GM18498 (cell line): ENCODE data around the gene ALPG.
"Not testable (repeated sequence)": the region's sequence is repeated elsewhere in the genome, so short reads cannot be mapped to it uniquely, and the experiment has no call there.

Experiments used
- ATAC-seq: cut with Tn5 transposase; IDR thresholded peaks from one replicate; pipeline ENCODE4 v1.9.1; 2021; ENCODE audit warnings: mild to moderate bottlenecking, moderate library complexity; ENCODE audit not compliant: unreplicated experiment

ALPG gene

DNA sequence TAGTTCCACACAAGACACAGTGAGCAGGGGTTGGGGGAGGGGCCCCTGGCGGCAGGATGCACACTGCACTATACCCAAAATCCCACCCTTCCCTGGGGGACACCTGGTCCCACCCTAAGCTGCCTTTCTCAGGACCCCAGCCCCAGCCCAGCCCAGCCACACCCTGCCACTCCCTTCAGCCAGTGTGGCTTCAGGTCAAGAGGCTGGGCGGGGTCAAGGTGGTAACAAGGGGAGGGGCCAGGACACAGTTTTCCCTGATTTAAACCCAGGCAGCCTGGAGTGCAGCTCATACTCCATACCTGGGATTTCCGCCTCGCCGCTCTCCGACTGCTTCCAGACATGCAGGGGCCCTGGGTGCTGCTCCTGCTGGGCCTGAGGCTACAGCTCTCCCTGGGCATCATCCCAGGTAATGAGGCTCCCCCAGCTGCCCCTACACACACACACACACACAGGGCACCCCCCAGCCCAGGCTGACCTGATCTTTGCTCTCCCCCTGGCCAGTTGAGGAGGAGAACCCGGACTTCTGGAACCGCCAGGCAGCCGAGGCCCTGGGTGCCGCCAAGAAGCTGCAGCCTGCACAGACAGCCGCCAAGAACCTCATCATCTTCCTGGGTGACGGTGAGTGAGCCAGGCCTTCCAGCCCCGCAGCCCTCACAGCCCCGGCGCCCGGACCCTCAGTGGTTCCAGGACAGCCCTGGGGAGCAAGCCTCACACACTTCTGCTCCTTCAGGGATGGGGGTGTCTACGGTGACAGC lies at the start of gene ALPG:
Gene ALPG (plus strand): TSS at position 289 of the 755 bp plus-strand sequence. CDS start 51 bp downstream, at position 340.
- no peak for ATAC-seq

DNA sequence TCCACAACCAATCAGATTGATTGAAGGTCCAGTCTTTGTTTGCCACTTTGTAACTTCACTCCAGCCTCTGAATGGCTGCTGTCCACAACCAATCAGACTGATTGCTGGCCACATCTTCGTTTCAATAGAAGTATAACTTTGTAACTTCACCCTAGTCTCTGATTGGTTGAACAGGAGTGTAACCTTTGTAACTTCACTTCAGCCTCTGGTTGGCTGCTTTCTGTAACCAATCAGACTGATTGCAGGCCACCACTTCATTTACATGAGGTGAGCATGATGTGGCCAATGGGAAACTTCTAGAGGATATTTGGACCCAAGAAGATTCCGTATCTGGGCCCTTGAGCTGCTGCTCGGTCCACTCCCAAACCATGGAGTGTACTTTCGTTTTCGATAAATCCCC lies 45.0 kb upstream of the ALPG start:
- no peak for ATAC-seq

DNA sequence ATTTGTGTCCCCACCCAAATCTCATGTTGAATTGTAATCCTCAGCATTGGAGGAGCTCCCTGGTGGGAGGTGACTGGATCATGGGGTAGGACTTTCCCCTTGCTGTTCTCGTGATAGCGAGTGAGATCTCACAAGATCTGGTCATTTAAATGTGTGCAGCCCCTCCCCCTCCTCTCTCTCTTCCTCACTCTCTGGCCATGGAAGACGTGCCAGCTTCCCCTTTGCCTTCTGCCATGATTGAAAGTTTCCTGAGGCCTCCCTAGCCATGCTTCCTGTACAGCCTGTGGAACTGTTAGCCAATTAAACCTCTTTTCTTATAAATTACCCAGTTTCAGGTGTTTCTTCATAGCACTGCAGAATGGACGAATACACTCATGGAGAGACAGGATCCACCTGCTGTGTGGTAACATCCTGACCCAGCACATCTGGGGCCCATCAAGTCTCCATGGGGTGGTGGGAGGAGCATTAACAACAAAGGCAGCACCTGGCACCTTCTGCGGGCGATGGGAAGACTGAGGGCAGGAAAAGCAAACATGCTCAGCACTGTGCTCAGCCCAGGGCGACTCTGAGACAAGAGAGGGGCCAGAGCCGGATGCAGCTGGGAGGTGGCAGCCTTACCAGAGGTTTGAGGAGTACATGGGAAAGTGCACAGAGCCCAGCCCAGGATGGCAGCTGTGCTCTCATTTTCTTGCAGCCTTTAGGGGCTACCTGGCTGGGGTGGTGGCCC lies 44.3 kb upstream of the ALPG start:
- no peak for ATAC-seq

DNA sequence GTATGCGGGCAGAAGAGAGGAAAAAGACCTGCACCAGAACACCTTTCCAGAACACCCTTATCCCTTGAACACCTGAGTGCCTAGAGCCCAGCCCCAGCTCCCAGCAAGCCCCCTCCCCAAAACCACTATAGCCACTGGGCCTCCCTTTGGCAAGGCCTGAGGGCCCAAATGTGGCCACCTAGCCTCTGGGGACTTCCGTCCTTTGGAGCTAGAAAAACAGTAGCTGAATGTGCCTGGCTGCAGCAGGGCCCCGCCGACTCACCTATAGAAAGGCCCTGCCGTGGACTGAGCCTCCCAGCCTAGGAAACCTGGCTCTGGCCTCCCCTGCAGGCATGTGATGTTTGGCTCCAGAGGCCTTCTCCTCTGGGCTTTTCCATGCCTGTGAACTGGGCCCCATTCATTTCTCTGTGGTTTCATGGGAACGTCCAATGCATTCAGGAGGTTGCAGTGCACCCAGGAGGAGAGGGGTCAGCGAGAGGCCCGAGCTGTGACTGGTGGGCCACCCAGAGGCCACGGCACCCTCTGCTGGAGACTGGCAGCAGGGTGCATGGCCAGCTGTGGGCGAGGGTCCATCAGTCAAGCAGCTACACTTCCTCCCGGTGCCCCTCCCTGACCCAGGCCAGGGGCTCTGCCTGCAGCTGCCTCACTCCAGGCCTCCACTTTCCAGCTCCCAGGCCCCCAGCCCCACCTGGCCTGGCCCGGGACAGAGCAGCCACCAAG lies 43.4 kb upstream of the ALPG start:
- ATAC-seq, result not testable (repeated sequence)

DNA sequence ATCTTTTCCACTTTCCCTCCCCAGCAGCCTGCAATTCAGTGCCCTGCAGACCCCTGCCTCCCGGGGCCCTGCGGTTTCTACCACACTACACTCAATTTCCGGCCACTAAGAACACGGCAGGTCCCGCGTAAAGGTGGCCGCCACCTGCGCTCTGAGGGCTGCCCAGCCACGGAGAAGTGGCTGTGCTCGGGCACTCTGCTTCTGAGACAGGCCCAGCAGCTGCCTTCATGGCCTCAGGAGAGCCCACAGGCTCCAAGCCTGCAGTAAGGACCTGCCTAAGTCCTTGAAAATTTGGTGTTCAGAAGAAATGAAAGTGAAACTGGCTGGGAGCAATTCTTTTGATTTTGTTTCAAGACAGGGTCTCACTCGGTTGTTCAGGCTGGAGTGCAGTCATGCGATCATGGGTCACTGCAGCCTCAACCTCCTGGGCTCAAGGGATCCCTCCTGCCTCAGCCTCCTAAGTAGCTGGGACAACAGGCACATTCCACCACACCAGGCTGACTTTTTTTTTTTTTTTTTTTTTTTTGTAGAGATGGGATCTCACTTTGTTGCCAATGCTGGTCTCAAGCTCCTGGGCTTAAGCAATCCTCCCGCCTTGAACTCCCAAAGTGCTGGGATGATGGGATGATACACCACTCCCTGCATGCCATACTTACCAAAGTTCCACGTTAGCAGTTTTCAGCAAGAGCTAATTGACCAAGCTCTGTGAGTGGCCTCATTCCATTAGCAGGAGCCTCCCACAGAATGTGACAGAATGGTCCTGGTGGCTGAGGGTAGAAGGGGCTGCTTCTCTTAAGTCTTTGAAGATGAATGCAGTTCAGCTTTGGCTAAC lies 42.6 kb upstream of the ALPG start:
- ATAC-seq, result no peak

DNA sequence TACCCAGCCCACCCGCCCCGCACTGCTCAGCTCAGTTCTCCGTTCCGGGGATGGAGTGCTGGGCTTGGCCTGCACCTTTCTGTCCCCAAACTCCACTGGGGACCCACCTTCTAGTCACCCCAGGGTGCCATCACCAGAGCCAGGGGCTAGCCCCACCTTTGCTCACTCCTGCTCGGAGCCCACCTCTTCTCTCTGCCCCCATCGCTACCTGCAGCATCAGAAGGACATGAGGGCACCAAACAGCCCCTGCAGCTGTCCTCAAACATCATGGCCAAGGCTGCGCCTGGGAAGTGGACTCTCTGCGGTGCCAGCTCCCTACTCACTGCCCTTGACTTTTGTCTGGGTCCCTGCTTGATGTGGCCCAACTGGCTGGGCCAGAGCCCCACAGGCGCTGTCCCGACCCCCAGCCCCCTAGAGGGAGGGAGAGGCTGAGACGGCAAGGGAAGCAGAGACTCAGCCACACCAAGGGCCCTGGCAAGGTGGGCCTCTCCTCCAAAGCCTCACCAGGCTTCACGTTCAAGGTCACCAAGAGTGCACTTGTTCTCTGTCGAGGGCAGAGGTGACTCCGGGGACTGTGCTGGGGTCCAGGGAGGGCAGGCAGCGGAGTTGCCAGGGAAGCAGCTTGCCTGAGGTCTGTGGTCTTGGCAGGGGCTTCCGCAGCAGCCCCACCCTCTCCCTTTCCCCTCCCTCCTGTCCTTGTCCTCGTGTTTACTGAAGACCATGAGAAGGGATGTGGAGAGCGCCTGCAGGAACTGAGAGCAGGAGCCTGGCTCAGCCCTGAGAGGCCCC lies 41.6 kb upstream of the ALPG start:
- ATAC-seq, result not testable (repeated sequence)

DNA sequence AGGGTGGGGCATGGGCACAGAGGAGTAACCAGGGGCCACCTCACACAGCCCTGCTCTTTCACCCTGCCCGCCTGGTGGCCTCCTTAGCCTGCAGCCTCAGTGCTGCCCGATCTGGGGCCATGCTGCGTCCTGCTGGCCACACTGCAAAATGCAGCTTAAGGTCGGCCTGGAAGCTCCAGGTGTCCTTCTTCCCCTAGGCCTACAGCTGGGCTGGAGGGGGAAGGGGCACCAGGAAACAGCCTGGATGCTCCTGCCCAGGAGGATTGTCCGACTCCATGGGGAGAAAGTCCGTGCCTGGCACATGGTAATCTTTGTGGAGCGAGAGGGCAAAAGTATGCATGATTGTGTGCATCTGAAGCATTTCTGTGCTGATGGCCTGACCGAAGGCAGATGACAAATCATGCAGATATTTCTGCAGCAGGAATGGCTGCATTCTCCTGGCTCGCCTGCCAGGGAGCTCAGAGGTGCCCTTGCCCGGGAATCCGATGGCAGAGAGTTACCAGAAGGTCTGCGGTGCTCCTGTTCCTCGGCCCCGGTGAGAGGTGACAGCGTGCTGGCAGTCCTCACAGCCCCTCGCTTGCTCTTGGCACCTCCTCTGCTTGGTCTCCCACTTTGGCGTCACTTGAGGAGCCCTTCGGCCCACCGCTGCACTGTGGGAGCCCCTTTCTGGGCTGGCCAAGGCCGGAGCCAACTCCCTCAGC lies 40.9 kb upstream of the ALPG start:
- no peak for ATAC-seq

DNA sequence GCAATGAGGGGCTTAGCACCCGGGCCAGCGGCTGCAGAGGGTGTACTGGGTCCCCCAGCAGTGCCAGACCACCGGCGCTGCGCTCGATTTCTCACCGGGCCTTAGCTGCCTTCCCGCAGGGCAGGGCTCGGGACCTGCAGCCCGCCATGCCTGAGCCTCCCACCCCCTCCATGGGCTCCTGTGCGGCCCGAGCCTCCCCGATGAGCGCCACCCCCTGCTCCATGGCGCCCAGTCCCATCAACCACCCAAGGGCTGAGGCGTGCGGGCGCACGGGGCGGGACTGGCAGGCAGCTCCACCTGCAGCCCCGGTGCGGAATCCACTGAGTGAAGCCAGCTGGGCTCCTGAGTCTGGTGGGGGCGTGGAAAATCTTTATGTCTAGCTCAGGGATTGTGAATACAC lies 40.2 kb upstream of the ALPG start:
- not testable (repeated sequence) for ATAC-seq

DNA sequence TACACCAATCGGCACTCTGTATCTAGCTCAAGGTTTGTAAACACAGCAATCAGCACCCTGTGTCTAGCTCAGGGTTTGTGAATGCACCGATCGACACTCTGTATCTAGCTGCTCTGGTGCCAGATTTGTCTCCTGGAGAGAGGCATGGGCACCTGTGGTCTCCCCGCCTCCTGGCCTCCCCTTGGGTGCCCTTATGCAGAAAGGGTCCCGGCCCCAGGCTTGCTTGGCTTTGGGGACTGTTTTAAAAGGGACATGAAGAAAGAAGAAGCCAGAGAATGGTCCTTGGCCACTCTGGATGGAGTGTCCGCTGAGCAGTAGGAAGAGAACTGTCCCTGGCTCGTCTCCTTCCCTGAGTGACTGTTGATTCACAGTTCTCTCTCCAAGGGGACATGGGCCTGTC lies 39.6 kb upstream of the ALPG start:
- no peak for ATAC-seq

DNA sequence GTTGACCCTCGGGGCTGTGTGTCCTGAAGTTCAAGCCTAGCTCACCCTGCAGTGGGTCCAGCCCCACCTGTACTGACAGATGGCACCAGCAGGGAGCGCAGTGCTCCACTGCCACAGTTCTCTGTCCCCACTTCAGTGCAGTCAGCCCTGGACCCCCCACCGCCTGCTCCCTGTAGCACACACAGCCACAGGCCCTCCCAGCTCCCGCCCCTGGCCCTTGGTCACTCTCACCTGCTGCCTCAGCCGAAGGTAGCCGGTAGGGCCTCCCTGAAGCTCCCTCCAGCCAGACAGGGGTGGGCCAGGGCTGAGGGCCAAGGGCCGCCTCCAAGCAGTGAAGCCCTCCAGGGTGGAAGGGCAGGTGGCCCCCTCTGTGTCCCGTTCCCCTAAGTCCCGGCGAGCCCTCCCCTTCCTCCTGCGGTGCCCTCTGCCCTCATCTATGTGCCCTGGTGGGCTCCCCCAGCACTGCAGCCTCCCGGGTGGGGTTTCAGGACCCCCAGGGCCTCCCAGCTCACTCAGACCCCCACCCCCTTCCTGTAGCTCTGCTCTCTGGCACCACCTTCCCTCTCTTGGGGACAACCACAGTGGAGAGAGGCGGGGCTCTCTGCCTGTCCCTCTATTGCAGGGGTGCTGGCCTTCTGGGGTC lies 38.9 kb upstream of the ALPG start:
- no peak for ATAC-seq

DNA sequence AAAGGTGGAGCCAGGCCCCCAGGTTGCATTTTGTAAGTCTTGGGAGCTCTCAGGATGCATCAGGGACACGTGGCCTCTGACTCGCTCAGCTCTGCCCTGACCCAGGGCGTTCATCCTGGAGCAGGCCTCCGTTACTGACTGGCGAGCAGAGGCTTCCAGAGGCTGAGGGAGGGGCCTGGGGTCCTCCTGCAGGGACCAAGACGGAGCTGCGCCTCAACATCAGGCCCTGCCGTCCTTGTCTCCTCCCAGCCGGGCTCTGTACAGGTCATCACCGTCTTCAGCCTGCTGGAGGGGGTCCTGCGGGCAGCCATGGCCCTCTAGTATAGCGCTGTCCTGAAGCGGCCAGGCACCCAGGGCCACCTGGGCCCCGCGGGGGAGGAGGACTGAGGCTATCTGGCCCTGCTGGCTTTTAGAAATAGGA lies 38.3 kb upstream of the ALPG start:
- no peak for ATAC-seq

DNA sequence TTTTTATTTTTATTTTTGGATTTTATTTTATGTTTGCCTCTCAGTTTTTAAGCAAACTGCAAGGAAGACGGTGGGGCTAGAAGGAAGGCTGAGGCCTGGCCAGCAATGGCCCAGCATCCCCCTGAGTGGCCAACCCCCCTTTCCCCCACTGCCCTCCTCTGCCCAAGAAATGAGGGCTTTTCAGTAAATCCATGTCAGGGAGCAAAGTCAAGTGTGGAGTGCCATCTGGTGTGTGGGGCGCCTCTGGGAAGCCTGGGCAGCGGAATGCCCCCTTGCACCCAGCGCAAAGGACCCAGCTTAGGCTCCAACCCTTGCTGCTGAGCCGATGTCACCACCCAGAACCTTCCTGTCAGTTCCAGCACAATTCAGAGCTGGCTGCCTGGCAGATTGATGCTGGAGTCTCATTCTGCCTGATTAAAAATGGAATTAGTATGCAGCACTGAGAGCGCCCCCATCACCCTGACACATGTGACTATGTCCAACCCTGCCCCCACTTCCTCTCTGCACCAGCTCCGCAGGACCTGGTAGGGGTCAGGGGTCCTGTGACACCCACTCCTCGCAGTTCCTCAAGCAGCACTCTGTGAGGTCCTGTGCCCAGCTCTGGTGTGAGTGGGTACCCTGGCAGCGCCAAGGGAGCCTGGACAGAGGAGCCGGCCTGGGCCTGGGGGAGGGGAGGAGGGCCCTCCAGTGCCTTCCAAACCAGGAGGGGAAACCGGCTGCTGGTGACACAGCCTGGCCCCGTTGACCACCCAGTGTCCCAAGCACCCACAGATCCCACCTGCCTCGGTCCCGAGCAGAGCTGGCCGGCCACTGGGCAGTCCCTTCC lies 37.3 kb upstream of the ALPG start:
- ATAC-seq, result no peak

DNA sequence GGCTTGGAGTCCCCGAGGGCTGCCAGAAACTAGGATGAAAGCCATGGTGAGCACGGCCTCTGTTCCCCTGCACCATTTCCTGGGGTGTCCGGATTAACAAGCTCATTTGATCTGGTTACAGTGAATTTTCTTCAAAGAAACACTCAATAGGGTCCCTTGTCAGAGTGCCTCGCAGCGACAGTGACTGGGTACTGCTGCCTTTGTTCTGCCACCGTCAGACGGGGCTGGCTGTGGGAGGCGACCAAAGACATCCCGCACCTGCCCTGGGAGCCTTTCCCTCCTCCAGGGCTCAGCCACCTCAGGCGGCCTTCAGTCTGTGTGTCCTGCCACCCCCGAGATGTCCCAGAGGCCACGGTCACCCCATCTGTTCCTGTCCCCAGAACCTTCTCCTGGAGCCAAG lies 36.6 kb upstream of the ALPG start:
- not testable (repeated sequence) for ATAC-seq

DNA sequence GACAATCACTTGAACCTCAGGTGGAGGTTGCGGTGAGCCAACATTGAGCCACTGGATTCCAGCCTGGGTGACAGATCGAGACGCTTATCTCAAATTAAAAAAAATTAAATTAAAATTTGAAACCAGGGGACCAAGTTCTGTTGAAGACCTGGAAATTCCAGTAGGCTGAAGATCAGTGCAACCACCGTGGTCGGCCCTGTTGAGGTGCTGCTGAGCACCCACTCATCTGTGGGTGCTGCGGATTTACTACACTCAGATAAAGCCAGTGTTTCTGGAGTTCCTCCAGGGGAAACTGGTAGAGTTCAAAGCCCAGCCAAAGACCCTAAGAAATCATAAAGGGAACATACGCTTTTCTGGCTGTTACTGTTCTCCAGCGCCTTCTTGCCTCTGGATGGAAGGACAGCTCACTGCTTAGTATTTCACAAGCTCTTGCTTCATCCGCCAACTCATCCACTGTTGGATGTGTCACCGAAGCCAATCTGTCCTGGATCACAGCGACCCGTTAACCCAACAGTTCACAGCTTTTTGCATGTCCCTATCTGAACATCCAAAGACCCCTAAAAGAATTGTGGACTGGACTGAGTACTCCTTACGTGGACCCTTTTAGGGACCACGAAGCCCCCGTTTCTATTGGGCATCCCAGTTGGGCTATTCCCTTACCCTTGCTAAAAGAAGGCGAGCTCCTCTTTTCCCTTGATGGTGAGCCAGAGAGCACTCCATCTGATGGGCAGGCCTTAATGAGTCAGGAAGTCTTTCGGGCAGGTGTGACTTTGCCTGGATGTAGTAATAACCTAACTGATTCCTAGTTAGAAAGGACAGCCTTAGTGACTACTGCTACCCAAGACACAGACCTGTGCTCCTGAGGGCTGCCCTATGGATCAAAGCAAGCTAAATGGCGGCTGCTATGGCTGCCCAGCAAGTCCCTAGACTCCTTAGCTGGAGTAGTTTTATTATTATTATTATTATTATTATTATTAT lies 34.1 kb upstream of the ALPG start:
- no peak for ATAC-seq

DNA sequence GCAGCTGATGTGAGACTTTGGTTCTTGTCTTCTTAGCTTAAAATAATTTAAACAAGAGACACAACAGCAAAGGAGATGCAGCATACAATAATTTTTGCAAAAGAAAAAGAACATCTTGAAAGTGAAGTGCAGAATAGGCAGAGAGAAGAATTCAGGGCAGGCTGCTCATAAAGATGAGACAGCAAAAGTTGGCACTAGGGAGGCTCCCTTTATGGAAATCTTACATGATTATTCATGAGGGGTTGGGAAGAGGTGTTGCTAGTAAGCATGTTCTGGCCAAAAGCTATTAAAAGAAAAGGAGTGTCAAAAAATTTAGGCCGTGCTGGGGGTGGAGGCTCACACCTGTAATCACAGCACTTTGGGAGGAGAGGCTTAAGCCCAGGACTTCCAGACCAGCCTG lies 32.3 kb upstream of the ALPG start:
- ATAC-seq, result no peak

DNA sequence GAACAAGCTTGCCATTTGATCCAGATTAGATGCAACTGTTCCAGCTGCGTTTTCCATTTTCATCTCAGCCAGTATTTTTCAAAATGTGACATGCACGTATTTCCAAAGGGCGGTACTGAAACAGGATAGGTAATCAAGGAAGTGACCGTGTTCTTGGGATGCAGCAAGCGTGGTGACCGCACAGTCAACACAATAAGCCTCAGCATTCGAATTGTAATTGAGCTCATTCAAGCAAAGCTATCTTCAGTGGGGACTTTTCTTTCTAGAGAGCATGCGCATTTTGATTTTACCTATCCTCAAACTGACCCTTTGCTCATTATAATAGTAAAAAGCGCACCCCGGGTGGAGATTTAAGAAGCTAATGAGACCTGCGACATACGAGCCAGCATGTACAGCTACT lies 31.5 kb upstream of the ALPG start:
- ATAC-seq, result no peak

DNA sequence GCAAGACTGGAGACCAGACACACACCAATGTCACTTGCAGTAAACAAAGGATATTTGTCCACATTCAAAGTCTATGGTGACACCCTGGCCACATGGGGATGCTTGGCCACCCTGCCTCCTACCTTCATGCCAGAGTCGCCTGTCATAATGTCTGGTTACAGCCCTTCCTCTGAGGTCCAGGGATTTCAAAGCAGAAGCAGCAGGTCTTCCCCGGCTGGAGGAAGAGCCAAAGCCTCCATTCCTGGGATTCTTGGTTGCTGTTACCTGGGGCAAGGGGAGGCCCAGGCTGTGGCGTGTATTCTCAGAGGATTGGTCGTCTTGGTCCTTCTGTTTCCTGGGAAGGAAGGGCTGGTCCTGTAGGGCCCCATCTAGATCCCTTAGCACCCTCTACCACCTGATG lies 30.4 kb upstream of the ALPG start:
- no peak for ATAC-seq
